ENCODE measurements around the gene PTPRR.

The PTPRR gene

GRCh38 chr12:70747445-70748260, 172.9 kb downstream of the PTPRR start:
- Histone ChIP-seq H3K4me3 (replicated peaks; ENCODE audit: low read depth, low read length) (no peak overlapping the region), H3K36me3 (ENCODE audit: control insufficient read depth, insufficient read depth, low read length) (no peaks in the 10 kb centered on the region), H3K27me3 (replicated peaks; ENCODE audit: control insufficient read depth, insufficient read depth, low read length) (no peaks in the 10 kb centered on the region)
- TF ChIP-seq, protein P1, sequence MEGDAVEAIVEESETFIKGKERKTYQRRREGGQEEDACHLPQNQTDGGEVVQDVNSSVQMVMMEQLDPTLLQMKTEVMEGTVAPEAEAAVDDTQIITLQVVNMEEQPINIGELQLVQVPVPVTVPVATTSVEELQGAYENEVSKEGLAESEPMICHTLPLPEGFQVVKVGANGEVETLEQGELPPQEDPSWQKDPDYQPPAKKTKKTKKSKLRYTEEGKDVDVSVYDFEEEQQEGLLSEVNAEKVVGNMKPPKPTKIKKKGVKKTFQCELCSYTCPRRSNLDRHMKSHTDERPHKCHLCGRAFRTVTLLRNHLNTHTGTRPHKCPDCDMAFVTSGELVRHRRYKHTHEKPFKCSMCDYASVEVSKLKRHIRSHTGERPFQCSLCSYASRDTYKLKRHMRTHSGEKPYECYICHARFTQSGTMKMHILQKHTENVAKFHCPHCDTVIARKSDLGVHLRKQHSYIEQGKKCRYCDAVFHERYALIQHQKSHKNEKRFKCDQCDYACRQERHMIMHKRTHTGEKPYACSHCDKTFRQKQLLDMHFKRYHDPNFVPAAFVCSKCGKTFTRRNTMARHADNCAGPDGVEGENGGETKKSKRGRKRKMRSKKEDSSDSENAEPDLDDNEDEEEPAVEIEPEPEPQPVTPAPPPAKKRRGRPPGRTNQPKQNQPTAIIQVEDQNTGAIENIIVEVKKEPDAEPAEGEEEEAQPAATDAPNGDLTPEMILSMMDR (IDR thresholded peaks at IDR 0.05; ENCODE audit: insufficient read depth, low read length, poor library complexity, severe bottlenecking): no peak
- no peak for DNase-seq (ENCODE audit: extremely low read depth, insufficient read length)

- Histone ChIP-seq H3K27me3 (replicated peaks; ENCODE audit: control insufficient read depth, insufficient read depth, low read length) (no peaks in the 10 kb centered on the region), H3K36me3 (ENCODE audit: control insufficient read depth, insufficient read depth, low read length) (no peaks in the 10 kb centered on the region), H3K4me3 (replicated peaks; ENCODE audit: low read depth, low read length) (no peak overlapping the region)
- TF ChIP-seq, protein P1 (IDR thresholded peaks at IDR 0.05; ENCODE audit: insufficient read depth, low read length, poor library complexity, severe bottlenecking): no peak
- DNase-seq (ENCODE audit: extremely low read depth, insufficient read length): no peak
Measured at GRCh38 chr12:70745048-70745447, 175.5 kb downstream of the PTPRR start.

GRCh38 chr12:70744178-70744577, 176.4 kb downstream of the PTPRR start:
- Histone ChIP-seq H3K36me3 (ENCODE audit: control insufficient read depth, insufficient read depth, low read length) (no peaks in the 10 kb centered on the region), H3K27me3 (replicated peaks; ENCODE audit: control insufficient read depth, insufficient read depth, low read length) (no peaks in the 10 kb centered on the region), H3K4me3 (replicated peaks; ENCODE audit: low read depth, low read length) (no peak overlapping the region)
- no peak for DNase-seq (ENCODE audit: extremely low read depth, insufficient read length)
- TF ChIP-seq, protein P1 (IDR thresholded peaks at IDR 0.05; ENCODE audit: insufficient read depth, low read length, poor library complexity, severe bottlenecking): no peak

GRCh38 chr12:70741256-70741655, 179.3 kb downstream of the PTPRR start:
- TF ChIP-seq, protein P1 (IDR thresholded peaks at IDR 0.05; ENCODE audit: insufficient read depth, low read length, poor library complexity, severe bottlenecking): no peak
- Histone ChIP-seq H3K36me3 (ENCODE audit: control insufficient read depth, insufficient read depth, low read length) (no peaks in the 10 kb centered on the region), H3K4me3 (replicated peaks; ENCODE audit: low read depth, low read length) (no peak overlapping the region), H3K27me3 (replicated peaks; ENCODE audit: control insufficient read depth, insufficient read depth, low read length) (no peaks in the 10 kb centered on the region)
- DNase-seq (ENCODE audit: extremely low read depth, insufficient read length): no peak

DNA sequence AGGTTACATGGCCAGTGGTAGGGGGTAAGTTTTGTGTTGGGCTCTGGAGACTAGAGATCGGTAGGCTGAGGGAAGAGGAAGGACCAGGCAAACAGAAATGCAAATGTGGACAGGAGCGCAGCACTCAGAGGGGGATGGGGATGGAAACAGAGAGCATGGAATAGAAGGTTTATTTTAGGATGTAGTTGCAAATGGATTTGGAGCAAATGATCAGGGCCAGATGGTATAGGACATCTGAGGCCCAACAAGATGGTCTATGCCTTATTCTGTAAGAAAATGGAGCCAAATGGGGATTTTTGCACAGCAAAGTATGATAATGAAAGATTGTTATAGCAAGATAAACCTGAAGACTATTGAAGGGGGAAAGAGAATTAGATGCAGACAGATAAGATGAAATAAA, 180.8 kb downstream of the PTPRR start:
- Histone ChIP-seq H3K27me3 (replicated peaks; ENCODE audit: control insufficient read depth, insufficient read depth, low read length) (no peaks in the 10 kb centered on the region), H3K36me3 (ENCODE audit: control insufficient read depth, insufficient read depth, low read length) (no peaks in the 10 kb centered on the region), H3K4me3 (replicated peaks; ENCODE audit: low read depth, low read length) (no peak overlapping the region)
- DNase-seq (ENCODE audit: extremely low read depth, insufficient read length): no peak
- TF ChIP-seq, protein P1 (IDR thresholded peaks at IDR 0.05; ENCODE audit: insufficient read depth, low read length, poor library complexity, severe bottlenecking): no peak
